ENCODE data around the gene REEP1.
A peak's percentile ranks its signal among the peaks of the same experiment; 100 is the strongest.

Gene REEP1

DNA sequence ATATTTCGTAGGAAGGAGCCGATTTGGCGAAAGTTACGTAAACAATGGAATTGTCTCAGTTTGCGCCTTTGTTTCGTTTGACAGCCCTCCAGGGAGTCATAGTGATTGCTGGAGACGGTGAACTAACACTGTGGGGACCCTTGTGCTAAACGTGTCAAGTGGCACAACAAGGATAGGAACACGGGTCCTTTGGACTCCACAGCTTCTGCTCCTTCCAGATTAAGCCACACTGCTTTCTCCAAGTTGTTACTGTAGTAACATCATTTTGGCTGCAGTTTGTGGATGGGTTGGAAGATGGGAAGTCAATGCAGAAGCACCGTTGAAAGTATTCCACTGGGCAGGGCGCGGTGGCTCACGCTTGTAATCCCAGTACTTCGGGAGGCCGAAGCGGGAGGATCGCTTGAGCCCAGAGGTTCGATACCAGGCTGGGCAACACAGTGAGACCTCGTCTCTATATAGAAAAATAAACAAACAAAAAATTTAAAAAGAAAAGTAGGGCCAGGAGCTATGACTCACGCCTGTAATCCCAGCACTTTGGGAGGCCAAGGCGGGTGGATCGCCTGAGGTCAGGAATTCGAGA is 141.5 kb downstream of the REEP1 start:
- no peak for DNase-seq (ENCODE audit: low spot score)

GRCh38 chr2:86195055-86195807 is 142.2 kb downstream of the REEP1 start, which contains the start of gene IMMT:
IMMT (minus strand) TSS chr2:86195462; CDS start chr2:86195382, 80 bp downstream.
- DNase-seq (ENCODE audit: low spot score) = peak; percentile 91

DNA sequence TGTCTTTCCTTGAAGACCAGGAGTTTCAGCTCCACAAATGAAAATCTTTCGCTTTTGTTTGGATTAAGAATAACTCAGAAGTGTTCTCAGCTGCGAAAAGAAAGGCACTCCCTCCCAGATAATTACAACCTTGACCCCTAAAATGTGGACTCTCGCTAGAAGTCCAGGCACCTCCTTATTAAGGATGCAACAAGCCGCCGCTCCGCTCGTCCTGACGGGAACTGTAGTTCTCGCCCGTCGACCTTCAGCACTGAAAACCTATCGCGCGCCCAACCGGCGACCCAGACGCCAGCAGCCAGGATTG is 142.7 kb downstream of the REEP1 start:
- DNase-seq (ENCODE audit: low spot score) = no peak

DNA sequence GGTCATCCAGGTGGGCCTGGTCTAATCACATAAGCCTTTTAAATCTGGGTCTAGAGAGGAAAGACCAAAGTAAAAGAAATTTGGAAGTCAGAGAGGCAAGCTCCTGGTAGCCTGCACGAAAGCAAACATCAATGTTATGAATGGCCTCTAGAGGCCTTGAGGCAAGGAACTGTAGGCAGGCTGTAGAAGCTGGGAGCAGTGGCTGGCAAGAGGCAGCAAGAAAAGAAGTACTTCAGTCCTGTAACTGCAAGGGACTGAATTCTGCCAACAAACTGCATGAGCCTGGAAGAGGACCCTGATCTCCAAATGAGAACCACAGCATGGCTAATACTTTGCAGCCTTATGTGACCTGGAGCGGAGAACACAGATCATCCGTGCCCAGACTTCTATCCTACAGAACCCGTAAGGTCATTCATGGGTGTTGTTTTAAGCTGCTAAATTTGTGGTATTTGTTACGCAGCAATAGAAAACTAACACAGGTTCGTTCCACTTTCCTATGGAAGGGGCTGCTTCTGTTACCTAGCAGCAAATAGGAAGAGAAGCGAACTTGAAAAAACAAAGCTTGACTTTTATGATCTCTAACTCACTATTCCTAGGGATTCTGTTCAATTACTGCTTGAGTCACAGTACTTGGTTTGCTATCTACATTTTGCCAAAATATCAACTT is 143.4 kb downstream of the REEP1 start:
- DNase-seq (ENCODE audit: low spot score) = no peak

DNA sequence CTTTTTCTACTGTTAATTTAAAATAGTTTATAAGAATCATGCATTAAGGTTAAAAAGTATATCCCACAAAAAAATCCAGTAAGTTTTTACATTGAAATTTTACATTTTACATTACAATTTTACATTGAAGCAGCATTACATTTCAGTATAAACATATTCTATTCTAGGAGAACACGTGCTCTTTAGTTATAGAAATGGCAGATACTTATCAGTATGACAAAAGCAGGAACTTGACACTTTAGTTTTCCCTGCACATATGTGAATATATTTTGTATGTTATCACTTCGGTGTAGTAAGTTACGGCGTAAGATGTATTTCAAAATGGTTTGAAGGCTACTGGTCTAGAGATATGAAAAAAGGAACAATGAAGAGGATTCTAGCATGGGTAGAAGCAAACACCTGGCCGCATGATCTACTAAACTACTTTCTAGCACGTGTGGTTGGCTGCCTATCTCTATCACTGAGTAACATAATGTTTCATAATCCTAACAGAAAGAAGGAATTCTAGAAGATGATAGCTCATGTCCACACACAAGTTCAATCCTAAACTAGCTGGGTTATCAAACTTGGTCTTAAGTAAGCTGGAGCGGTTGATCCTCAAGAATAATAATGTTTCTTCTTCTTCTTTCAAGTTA is 147.5 kb downstream of the REEP1 start:
- no peak for DNase-seq (ENCODE audit: low spot score)

GRCh38 chr2:86186431-86186830 is 151.0 kb downstream of the REEP1 start:
- DNase-seq (ENCODE audit: low spot score) = no peak

GRCh38 chr2:86185517-86186212 is 151.8 kb downstream of the REEP1 start:
- DNase-seq (ENCODE audit: low spot score) = no peak

GRCh38 chr2:86176597-86176996 is 160.8 kb downstream of the REEP1 start:
- no peak for DNase-seq (ENCODE audit: low spot score)

DNA sequence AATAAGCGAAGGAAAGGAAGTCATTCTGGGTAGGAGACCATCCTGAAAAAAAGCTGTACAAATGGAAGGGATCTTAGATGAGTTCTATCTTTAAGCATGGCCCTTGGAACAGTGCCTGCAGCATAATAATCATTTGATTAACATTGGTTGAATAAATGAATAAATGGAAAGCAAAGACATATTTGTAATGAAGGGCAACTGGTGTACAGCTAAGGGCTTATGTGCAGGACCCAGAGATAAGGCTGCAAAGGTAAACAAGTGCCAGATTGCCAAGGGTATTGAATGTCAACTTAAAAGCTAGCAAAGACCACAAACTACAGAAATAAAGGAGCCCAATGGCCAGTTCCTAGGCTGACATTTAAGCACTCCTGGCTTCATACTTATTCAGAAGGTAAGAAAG is 161.6 kb downstream of the REEP1 start:
- no peak for DNase-seq (ENCODE audit: low spot score)

DNA sequence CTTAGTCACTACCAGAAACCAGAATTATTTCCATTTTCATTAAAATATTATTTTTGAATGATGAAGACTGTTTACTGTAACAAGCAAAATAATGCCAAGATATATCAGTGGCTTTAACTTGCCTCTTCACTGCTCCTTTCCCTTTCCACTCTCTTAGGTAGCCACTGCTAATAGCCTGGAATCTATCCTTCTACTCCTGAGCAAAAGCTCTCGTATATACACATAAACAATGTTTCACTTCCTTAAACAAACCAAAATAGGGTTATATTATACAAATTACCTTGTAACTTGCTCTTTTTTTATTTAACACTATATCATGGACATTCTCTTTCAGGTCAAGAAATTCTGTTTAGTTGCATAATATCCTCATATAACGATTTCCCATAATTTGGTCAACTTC is 163.0 kb downstream of the REEP1 start:
- no peak for DNase-seq (ENCODE audit: low spot score)

DNA sequence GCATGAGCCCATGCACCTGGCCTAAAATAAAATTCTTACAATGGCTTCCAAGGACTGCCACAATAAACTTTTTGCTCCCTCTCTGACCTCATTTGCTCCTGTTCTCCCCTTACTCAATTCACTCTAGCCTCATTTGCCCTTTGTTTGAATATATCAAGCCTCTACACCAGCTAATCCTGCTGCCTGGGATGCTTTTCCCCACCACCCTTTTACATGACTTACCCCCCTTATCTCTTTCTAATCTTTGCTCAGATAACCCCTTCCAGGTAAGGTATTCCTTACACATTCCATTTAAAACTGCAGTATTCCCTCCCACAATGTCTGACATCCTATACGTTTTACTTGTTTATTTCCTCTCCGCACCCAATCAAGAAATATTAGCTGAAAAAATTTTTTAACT is 164.8 kb downstream of the REEP1 start:
- no peak for DNase-seq (ENCODE audit: low spot score)

DNA sequence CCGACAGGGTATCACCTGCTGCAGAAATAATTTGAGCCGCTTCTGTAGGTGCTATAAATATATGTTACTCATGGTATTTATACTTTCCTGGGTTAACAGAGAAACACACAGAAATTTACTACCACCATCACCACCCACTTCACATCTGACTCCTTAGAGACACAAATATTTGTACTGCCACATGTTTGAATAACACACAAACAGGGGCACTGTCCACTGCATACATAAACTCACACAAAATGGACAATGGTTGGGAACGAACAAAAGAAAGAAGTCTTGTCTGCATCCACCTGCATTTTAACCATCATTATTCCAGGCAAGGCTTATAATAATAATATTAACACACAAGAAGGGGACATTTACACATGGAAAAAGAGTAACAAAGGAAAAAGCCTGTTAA is 166.1 kb downstream of the REEP1 start:
- no peak for DNase-seq (ENCODE audit: low spot score)

GRCh38 chr2:86170449-86170848 is 167.0 kb downstream of the REEP1 start:
- DNase-seq (ENCODE audit: low spot score) = no peak

All from germinal center (tissue), 1 donor.